Measurements from ENCODE around the gene NLRC5.
"Not testable (repeated sequence)": the region's sequence is repeated elsewhere in the genome, so short reads cannot be mapped to it uniquely, and the experiment has no call there.

Gene NLRC5

DNA sequence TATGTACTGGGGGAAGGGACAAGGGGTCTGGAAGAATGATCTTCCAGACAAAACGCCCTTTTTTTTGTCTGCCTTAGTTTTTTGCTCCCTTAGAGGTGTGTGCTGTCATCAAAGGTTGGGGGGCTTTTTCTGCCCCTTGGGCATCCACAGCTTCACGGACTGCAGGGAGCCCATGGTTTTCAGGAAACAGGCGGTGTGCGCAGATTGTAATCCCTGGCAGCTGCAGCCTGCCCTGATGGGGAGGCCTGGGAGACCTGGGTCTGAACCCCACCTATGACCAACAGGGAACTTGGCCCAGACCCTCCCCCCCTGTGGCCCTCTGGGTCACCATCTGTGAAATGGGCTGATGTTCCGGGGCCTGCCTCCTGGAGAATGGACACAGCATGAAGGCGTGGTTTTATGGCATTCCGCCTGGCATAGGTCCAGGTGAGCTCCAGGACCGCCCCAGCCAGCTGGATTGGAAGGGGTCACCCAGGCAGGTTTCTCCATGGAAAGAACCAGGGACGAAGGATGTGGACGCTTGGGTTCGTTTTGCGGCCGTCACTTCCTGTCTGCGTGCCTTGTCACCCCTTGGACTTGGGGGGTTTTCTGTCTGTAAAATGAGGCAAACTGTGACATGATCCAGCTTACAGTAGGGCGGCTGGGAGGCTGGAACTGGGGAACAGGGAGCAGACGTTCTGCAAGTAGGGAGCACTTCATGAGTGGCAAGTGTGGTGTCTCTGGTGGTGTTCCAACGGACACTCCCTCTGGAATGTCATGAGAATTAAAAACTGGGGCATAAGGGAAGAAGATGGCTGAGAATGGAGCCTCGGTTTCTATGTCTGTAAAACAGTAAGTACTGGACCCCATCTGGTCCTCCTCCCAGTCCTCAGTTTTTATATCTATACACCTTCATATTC is 104.6 kb downstream of the NLRC5 start:
- no peak for DNase-seq (ENCODE audit: extremely low read depth, low read depth)
- TF ChIP-seq, protein P1, sequence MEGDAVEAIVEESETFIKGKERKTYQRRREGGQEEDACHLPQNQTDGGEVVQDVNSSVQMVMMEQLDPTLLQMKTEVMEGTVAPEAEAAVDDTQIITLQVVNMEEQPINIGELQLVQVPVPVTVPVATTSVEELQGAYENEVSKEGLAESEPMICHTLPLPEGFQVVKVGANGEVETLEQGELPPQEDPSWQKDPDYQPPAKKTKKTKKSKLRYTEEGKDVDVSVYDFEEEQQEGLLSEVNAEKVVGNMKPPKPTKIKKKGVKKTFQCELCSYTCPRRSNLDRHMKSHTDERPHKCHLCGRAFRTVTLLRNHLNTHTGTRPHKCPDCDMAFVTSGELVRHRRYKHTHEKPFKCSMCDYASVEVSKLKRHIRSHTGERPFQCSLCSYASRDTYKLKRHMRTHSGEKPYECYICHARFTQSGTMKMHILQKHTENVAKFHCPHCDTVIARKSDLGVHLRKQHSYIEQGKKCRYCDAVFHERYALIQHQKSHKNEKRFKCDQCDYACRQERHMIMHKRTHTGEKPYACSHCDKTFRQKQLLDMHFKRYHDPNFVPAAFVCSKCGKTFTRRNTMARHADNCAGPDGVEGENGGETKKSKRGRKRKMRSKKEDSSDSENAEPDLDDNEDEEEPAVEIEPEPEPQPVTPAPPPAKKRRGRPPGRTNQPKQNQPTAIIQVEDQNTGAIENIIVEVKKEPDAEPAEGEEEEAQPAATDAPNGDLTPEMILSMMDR (IDR thresholded peaks at IDR 0.05; ENCODE audit: low read depth, low read length) = no peak

DNA sequence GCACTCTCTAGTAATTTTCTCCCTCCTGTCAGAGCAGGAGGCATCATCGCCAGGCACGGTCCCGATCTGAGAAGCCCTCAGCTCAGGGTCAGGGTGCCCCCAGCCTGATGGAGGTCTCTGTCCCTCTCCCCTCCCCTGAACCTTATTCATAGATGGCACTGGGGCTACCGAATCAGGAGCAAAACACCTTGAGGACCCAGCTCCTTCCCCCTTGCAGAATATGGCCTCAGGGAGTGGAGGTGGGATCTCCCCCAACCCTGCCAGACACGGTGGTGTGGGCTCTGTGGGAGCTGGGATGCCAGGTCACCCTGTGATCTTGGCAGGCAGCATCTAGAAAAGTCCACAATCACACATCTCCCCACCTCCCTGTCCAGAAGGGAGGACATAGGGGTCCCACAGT is 105.6 kb downstream of the NLRC5 start:
- TF ChIP-seq, protein P1 (IDR thresholded peaks at IDR 0.05; ENCODE audit: low read depth, low read length) = no peak

DNA sequence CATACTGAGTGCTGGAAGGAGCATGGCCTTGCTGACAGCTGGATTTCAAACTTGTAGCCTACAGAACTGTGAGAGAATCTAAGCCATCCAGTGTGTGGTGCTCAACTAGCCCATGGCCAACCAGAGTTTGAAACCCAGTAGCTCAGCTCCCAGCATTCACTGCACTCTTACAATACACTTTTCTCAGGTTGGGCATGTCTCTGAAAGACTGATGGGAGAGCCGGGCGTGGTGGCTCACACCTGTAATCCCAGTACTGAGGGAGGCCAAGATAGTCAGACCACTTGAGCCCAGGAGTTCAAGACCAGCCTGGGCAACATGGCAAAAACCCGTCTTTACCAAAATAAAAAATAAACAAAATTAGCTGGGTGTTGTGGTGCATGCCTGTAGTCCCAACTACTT is 106.8 kb downstream of the NLRC5 start:
- TF ChIP-seq, protein P1 (IDR thresholded peaks at IDR 0.05; ENCODE audit: low read depth, low read length) = no peak
- DNase-seq (ENCODE audit: extremely low read depth, low read depth) = no peak

More for the DNA sequence above, 105.6 kb downstream of the NLRC5 start:
- no peak for DNase-seq (ENCODE audit: extremely low read depth, low read depth)

DNA sequence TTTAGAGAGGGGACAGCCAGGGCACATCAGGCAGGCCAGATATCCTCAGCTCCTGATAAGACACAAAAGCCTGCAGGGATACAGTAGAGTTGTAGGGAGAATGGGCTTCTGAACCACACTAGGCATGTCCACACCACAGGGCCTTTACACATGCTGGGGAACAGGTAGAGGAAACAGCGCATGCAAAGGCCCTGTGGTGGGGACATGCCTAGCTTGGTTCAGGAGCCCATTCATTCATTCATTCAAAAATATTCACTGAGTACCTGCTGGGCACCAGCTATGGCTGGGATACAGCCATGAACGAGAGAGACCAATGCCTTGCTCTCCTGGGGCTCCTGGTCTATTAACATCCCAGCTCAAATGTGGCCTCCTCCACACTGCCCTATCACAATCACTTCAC is 107.4 kb downstream of the NLRC5 start:
- TF ChIP-seq, protein P1 (IDR thresholded peaks at IDR 0.05; ENCODE audit: low read depth, low read length) = no peak
- DNase-seq (ENCODE audit: extremely low read depth, low read depth) = no peak

DNA sequence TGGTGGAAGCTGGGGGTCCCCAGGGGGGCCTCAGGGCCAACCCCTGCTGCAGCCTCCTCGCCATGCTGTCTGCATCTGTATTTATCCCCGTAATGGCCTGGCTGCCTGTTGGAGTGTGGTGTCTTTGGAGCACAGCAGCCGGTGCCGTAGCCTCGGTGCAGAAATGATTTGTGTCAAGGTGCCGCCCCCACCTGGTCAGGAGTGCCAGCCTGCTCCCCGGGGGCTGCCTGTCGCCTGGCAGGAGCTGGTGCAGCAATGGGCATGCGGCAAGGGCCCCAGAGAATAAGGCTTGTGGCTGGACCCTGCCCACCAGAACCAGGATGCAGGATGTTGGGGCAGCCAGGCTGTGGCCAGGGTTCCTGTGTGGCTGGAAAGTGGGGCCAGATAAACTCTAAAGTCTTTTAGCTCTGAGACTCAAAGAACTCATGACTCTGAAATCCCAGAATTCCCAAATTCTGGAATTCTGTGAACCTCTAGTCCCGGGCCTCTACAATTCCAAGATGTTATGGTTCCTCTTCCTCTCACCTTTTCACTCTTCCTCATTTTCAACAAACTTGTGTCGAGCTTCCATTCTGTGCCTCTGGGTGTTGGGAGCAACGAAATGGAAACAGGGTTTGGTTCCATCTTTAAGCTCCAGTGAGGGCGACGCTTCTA is 109.0 kb downstream of the NLRC5 start:
- no peak for DNase-seq (ENCODE audit: extremely low read depth, low read depth)
- TF ChIP-seq, protein P1 (IDR thresholded peaks at IDR 0.05; ENCODE audit: low read depth, low read length) = no peak

DNA sequence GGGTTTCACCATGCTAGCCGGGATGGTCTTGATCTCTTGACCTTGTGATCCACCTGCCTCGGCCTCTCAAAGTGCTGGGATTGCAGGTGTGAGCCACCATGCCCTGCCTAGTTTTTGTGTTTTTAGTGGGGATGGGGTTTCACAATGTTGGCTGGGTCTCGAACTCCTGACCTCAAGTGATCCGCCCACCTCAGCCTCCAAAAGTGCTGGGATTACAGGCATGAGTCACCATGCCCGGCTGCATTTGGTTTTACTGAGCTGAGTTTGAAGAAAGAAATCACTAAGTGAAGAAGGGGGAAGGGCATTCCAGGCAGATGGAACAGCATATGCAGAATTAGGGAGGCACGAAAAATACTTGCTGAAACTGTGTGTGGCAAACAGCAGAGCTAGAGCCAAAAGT is 110.6 kb downstream of the NLRC5 start:
- DNase-seq (ENCODE audit: extremely low read depth, low read depth) = not testable (repeated sequence)

DNA sequence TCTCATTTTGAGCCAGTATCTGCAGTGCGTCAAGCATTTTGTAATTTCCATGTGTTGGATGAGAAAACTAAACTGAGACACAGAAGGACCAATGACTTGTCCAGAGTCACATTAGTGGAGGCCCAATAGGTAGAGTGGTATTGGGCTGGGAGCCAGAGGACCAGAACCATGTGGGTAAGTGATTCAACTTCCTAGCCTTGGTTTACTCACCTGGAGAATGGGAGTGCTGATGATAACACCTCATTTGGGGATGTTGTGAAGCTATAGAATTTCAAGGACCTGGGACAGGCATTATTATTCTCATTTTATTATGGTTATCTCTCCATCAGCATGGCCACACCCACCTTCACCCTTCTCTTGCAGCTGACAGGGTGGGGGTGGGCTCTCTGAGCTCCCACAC is 111.1 kb downstream of the NLRC5 start:
- no peak for DNase-seq (ENCODE audit: extremely low read depth, low read depth)
- TF ChIP-seq, protein P1 (IDR thresholded peaks at IDR 0.05; ENCODE audit: low read depth, low read length) = no peak
